A673 (cell line): ENCODE results near the gene TMIGD3. TPM values are rescaled to one million over a fixed set of nuclear protein-coding genes. Genes with fewer than 3 reads are reported as not detected.

Source experiments
- BruUV-seq: library from RNA; stranded (reverse); fragments of 400-500 nt; replicated peaks from 2 replicates; lab custom pipeline; 2021; lab: Mats Ljungman, UMichigan
- CTCF ChIA-PET: fragments of 300-600 bp; sonication (Branson Sonifier 250); formaldehyde crosslinking; loops from one replicate; lab custom pipeline; 2022; ENCODE audit warnings: antibody characterized with exemption; lab: Charles Lee
- POLR2A ChIA-PET: fragments of 300-600 bp; sonication (Branson Sonifier 250); formaldehyde crosslinking; loops from one replicate; lab custom pipeline; 2022; ENCODE audit warnings: antibody characterized with exemption; ENCODE audit not compliant: low non-redundant PET; lab: Charles Lee
- DNase-seq: peaks from one replicate; pipeline ENCODE4 v3.0.0-alpha.2; 2015; ENCODE audit warnings: low spot score
- H3K27ac ChIP-seq: fragments of 200-600 bp; sonication (generic); 2 replicates; pipeline ENCODE4 v1.5.1; 2016; ENCODE audit warnings: mixed run types, low read depth, mild to moderate bottlenecking, mixed read lengths, antibody characterized with exemption, low read length; ENCODE audit not compliant: poor library complexity, severe bottlenecking
- H3K27me3 ChIP-seq: fragments of 200-600 bp; sonication (generic); replicated peaks from 2 replicates; pipeline ENCODE4 v1.6.1; 2017; ENCODE audit warnings: mixed run types, low read depth, mild to moderate bottlenecking, mixed read lengths, antibody characterized with exemption, low read length; ENCODE audit not compliant: insufficient read depth, poor library complexity
- H3K36me3 ChIP-seq: fragments of 200-600 bp; sonication (generic); 2 replicates; pipeline ENCODE4 v1.6.1; 2016; ENCODE audit warnings: mixed run types, mild to moderate bottlenecking, mixed read lengths, antibody characterized with exemption, low read length; ENCODE audit not compliant: insufficient read depth, poor library complexity, severe bottlenecking
- H3K4me1 ChIP-seq: fragments of 200-600 bp; sonication (generic); 2 replicates; pipeline ENCODE4 v1.6.1; 2017; ENCODE audit warnings: mixed run types, mild to moderate bottlenecking, mixed read lengths, antibody characterized with exemption, low read length; ENCODE audit not compliant: insufficient read depth, poor library complexity, severe bottlenecking
- H3K4me3 ChIP-seq: fragments of 200-600 bp; sonication (generic); 2 replicates; pipeline ENCODE4 v1.5.1; 2016; ENCODE audit warnings: low read depth, mixed run types, mild to moderate bottlenecking, mixed read lengths, low read length; ENCODE audit not compliant: poor library complexity, severe bottlenecking
- H3K9me3 ChIP-seq: fragments of 200-600 bp; sonication (generic); 2 replicates; pipeline ENCODE4 v1.6.1; 2016; ENCODE audit warnings: mixed run types, low read depth, mild to moderate bottlenecking, mixed read lengths, antibody characterized with exemption, low read length; ENCODE audit not compliant: poor library complexity, severe bottlenecking
- EZH2 ChIP-seq: fragments of 200-600 bp; sonication (generic); IDR thresholded peaks from 2 replicates; pipeline ENCODE4 v1.6.1; 2017; ENCODE audit warnings: borderline replicate concordance, low read depth, mild to moderate bottlenecking, mixed read lengths, antibody characterized with exemption, low read length; ENCODE audit not compliant: poor library complexity, severe bottlenecking
- intact Hi-C: fragments of 100-400 bp; cut with micrococcal nuclease; formaldehyde crosslinking; loops from one replicate; pipeline ENCODE4 v1.10.0; 2022; ENCODE audit not compliant: unreplicated experiment
- total RNA-seq: library from RNA; stranded (reverse); gene quantifications from 2 replicates; pipeline ENCODE4 v1.2.3, GENCODE V29; 2021
- TF ChIP-seq, protein P1 (sequence below): fragments of 300-800, 200-600 bp; sonication (generic); conservative IDR thresholded peaks from 2 replicates; pipeline ENCODE4 v1.5.1; 2017; ENCODE audit warnings: low read depth, mild to moderate bottlenecking, antibody characterized with exemption, low read length, moderate library complexity, mixed read lengths

Gene TMIGD3
- total RNA-seq, 1 experiment from 2014 or later, result not detected

DNA sequence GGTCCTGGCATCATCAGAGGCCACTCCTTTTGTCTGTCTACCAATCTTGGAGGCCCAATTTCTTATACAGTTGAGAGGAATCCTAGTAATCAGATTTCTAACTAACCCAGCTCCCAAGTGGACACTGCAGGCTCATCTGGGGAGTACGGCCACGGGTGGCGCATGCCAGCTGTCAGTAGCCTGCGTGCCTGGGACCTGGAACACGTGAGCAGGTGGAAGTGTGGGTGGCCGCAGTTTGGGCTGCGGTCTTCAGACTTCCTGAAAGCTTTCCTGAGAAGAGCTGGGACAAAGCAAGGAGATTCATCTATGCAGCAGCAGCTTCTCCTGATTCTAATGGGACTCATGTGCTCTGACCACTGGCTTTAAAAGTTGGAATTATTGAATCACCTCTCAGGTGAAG lies 12.4 kb downstream of the TMIGD3 start:
- no peak for DNase-seq
- no peak overlapping the region for H3K27ac ChIP-seq
- no TSS peak for BruUV-seq
- no peak overlapping the region for H3K4me3 ChIP-seq
- POLR2A ChIA-PET, result no interaction called here
- intact Hi-C loops, result no loop called here
- H3K27me3 ChIP-seq, result peaks cover 4% of the 10 kb centered on the region
- no peaks in the 10 kb centered on the region for H3K4me1 ChIP-seq
- no peak for TF ChIP-seq EZH2
- CTCF ChIA-PET, result no interaction called here
- no peaks in the 10 kb centered on the region for H3K36me3 ChIP-seq
- H3K9me3 ChIP-seq, result no peaks in the 10 kb centered on the region

DNA sequence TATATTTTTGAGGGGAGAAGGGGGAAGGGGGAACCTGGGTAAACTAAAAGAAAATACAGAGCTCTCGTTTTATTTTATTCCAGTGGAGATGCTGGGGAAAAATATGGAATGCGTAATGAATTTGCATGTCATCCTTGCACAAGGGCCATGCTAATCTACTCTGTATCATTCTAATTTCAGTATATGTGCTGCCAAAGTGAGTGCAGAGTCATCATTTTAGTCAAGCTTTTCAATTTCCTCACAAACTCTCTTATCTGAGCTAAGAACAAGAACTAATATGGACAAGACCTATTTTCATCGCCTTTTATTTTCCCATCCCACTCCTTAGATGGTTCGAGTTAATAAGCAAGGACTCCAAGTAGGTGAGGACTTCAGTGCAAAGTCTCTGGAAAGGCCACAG lies 13.2 kb downstream of the TMIGD3 start:
- no peaks in the 10 kb centered on the region for H3K9me3 ChIP-seq
- no peaks in the 10 kb centered on the region for H3K27me3 ChIP-seq
- TF ChIP-seq, protein P1, sequence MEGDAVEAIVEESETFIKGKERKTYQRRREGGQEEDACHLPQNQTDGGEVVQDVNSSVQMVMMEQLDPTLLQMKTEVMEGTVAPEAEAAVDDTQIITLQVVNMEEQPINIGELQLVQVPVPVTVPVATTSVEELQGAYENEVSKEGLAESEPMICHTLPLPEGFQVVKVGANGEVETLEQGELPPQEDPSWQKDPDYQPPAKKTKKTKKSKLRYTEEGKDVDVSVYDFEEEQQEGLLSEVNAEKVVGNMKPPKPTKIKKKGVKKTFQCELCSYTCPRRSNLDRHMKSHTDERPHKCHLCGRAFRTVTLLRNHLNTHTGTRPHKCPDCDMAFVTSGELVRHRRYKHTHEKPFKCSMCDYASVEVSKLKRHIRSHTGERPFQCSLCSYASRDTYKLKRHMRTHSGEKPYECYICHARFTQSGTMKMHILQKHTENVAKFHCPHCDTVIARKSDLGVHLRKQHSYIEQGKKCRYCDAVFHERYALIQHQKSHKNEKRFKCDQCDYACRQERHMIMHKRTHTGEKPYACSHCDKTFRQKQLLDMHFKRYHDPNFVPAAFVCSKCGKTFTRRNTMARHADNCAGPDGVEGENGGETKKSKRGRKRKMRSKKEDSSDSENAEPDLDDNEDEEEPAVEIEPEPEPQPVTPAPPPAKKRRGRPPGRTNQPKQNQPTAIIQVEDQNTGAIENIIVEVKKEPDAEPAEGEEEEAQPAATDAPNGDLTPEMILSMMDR, result no peak
- no peak for TF ChIP-seq EZH2
- H3K4me1 ChIP-seq, result no peaks in the 10 kb centered on the region
- ChIA-PET CTCF (no interaction called here), POLR2A (no interaction called here)
- no peak overlapping the region for H3K4me3 ChIP-seq
- H3K27ac ChIP-seq, result no peak overlapping the region
- BruUV-seq, result no TSS peak
- H3K36me3 ChIP-seq, result no peaks in the 10 kb centered on the region
- no peak for DNase-seq
- intact Hi-C loops, result no loop called here

DNA sequence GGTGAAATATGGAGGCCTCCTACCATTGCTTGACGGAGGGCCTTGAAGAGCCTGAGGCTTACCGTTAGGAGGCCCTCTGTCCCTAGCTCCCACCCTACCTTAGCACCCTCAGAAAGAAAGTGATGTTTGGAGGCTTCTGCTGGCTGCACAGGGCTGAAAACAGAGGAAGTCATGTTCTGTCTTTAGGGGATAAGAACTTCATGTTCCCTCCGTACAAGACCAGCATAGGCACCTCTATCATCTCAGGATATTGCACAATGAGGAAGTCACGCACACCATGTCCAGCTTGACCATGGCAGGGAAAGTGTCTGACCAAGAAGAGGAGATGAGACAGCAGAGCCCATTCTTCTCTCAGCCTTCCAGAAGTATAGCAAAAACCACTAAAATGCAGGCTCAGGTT lies 13.8 kb downstream of the TMIGD3 start:
- H3K9me3 ChIP-seq, result no peaks in the 10 kb centered on the region

DNA sequence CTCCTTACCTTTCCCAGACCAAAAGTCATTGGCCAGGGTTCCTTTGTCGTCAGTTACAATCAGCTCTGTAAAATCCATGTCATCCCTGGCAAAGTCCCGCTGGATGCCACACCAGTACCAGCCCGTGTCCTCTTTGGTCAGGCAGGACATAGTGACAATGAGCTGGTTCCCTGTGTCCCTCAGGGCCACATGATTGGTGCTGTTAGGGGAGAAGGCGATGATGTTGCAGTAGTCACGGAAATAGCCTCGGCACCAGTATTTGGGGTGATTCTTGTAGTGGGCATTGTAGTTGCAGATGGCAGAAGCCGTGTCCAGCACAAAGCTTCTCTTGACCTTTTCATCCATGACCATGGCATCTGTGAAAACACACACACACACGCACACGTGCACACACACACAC lies 14.8 kb downstream of the TMIGD3 start:
- BruUV-seq, result no TSS peak
- Histone ChIP-seq H3K27me3 (no peaks in the 10 kb centered on the region), H3K4me1 (no peaks in the 10 kb centered on the region), H3K4me3 (no peak overlapping the region), H3K27ac (no peak overlapping the region), H3K36me3 (no peaks in the 10 kb centered on the region), H3K9me3 (no peaks in the 10 kb centered on the region)
- DNase-seq, result no peak
- intact Hi-C loops, result no loop called here
- TF ChIP-seq, protein P1, result no peak
- no peak for TF ChIP-seq EZH2
- CTCF ChIA-PET, result no interaction called here
- POLR2A ChIA-PET, result no interaction called here

More for the DNA sequence above, 13.8 kb downstream of the TMIGD3 start:
- BruUV-seq, result no TSS peak
- ChIA-PET POLR2A (no interaction called here), CTCF (no interaction called here)
- H3K27ac ChIP-seq, result no peak overlapping the region
- no peak overlapping the region for H3K4me3 ChIP-seq
- H3K36me3 ChIP-seq, result no peaks in the 10 kb centered on the region
- intact Hi-C loops, result no loop called here
- no peaks in the 10 kb centered on the region for H3K27me3 ChIP-seq
- H3K4me1 ChIP-seq, result no peaks in the 10 kb centered on the region
- no peak for DNase-seq
- no peak for TF ChIP-seq EZH2
- TF ChIP-seq, protein P1, result no peak
